ENCODE data around the gene KASH5. TPM values are rescaled to one million over a fixed set of nuclear protein-coding genes. Genes with fewer than 3 reads are reported as not detected.

Gene KASH5
- total and polyA plus RNA-seq, 2 of the 8 experiments (the other 6 are each of a cell fraction or from before 2014, with no cell fraction given) = 0.05 to 0.19 TPM

GRCh38 chr19:49450405-49450804 lies 62.4 kb downstream of the KASH5 start:
- Histone ChIP-seq H3K4ac (replicated peaks; ENCODE audit: insufficient read length, low read depth, low read length) (peak overlapping the region; percentile 47), H3K27me3 (replicated peaks in 1 of 4; ENCODE audit: control insufficient read depth in 3 of 4, extremely low read depth in 1 of 4, insufficient read depth in 3 of 4, low read length in 3 of 4) (no peaks in the 10 kb centered on the region), H3K79me2 (ENCODE audit: control insufficient read depth in 1 of 2, insufficient read depth in 2 of 2, low read length in 2 of 2) (peaks cover 0 to 23% of the 10 kb centered on the region in 2 experiments; a peak in 2 of 4 replicates), H3K23me2 (ENCODE audit: low read depth, low read length) (peaks cover 4% of the 10 kb centered on the region), H2BK15ac (ENCODE audit: low read length) (no peak overlapping the region), H2BK120ac (replicated peaks; ENCODE audit: low read depth, low read length) (no peak overlapping the region), H3K79me1 (ENCODE audit: low read depth, low read length) (peaks cover 2% of the 10 kb centered on the region), H3K14ac (ENCODE audit: insufficient read length) (no peak overlapping the region), H3K4me1 (replicated peaks in 1 of 4; ENCODE audit: control insufficient read depth in 3 of 4, insufficient read depth in 4 of 4, low read length in 3 of 4) (peaks cover 0 to 14% (median 10%) of the 10 kb centered on the region in 4 experiments; a peak in 6 of 7 replicates), H2BK20ac (ENCODE audit: low read length) (no peak overlapping the region), H3K9ac (replicated peaks in 1 of 4; ENCODE audit: extremely low read depth in 1 of 4, low read depth in 3 of 4, low read length in 3 of 4) (no peak overlapping the region; a peak in 1 of 7 replicates), H4K5ac (ENCODE audit: insufficient read length, low read depth, low read length) (no peak overlapping the region), H3K27ac (ENCODE audit: low read depth, low read length) (no peak overlapping the region), H3K36me3 (ENCODE audit: control insufficient read depth in 2 of 4, insufficient read depth in 4 of 4, low read length in 3 of 4) (peaks cover 11 to 17% (median 12%) of the 10 kb centered on the region in 4 experiments; a peak in 6 of 8 replicates), H4K91ac (replicated peaks; ENCODE audit: insufficient read length, low read length) (no peak overlapping the region), H3K23ac (ENCODE audit: insufficient read length) (no peak overlapping the region), H3K4me2 (ENCODE audit: insufficient read depth in 1 of 2, low read depth in 2 of 2, low read length in 2 of 2) (peak overlapping the region; percentile 63 to 66), H2AFZ (ENCODE audit: low read length) (no peak overlapping the region), H3K56ac (replicated peaks; ENCODE audit: insufficient read length, low read depth, low read length) (no peak overlapping the region), H3K4me3 (ENCODE audit: extremely low read depth in 1 of 4, insufficient read depth in 2 of 4, low read depth in 3 of 4, low read length in 4 of 4) (peak overlapping the region; percentile 18 to 94 (median 55); a peak in 7 of 8 replicates), H3K9me3 (ENCODE audit: insufficient read depth in 2 of 2, low read depth in 1 of 2, low read length in 1 of 2) (no peaks in the 10 kb centered on the region), H4K20me1 (replicated peaks in 1 of 2; ENCODE audit: control insufficient read depth in 1 of 2, insufficient read depth in 2 of 2, low read length in 2 of 2) (peaks cover 9 to 15% of the 10 kb centered on the region in 2 experiments), H2BK12ac (ENCODE audit: low read depth, low read length) (no peak overlapping the region), H2BK5ac (ENCODE audit: low read depth, low read length) (0 out of 2 replicates have a peak overlapping the region, but pooled peaks have one; percentile 24), H2AK5ac (ENCODE audit: low read depth, low read length) (no peak overlapping the region), H4K8ac (ENCODE audit: extremely low read depth, insufficient read depth, low read length) (peak overlapping the region; percentile 76; the same call in 1 of the 2 replicates), H3K18ac (ENCODE audit: extremely low read depth, low read length) (no peak overlapping the region)
- DNase-seq (ENCODE audit: low read depth in 1 of 2, low spot score in 2 of 2) = no peak
- TF ChIP-seq KDM1A (IDR thresholded peaks at IDR 0.05; ENCODE audit: borderline replicate concordance, low read length) = no peak
- 89% methylated on average over 6 of the region's 7 CpGs; no CpG with 5 or more reads in 1 of the 2 experiments for WGBS, 2 experiments (ENCODE audit: extremely low coverage in 1 of 2, insufficient coverage in 1 of 2, insufficient read length in 1 of 2, insufficient replicate concordance in 2 of 2, low coverage in 1 of 2, low lambda C conversion rate in 2 of 2, missing lambda C conversion rate in 1 of 2)
- FAIRE-seq = no peak
- ChIA-PET CTCF (ENCODE audit: partially characterized antibody) (interaction anchor here (0.7 to 3.7 kb wide), 2 partner anchors 10 to 19 kb away, joined by 3 to 15 read pairs; partner anchors contain the start of gene SLC17A7), POLR2A (ENCODE audit: partially characterized antibody) (interaction anchor here (0.6 to 4.6 kb wide), 8 partner anchors 9 to 309 kb away, joined by 3 to 29 read pairs (median 4); partner anchors contain the start of genes FLT3LG, RPS11 and TEAD2)
